Neural cell (in vitro differentiated cells): Measurements from ENCODE around the gene USP12.

Experiments used
- EP300 ChIP-seq: fragments of 450-650 bp; conservative IDR thresholded peaks from 2 replicates; pipeline ENCODE4 v1.6.1; 2014; ENCODE audit warnings: antibody characterized with exemption, mild to moderate bottlenecking, moderate library complexity; ENCODE audit not compliant: poor library complexity, severe bottlenecking
- EZH2 ChIP-seq: fragments of 200-600, 300-800 bp; shearing (Covaris generic), sonication (generic); IDR thresholded peaks from 2 replicates; pipeline ENCODE4 v1.6.1; 2014; ENCODE audit warnings: antibody characterized with exemption, low read length, borderline replicate concordance, mild to moderate bottlenecking; ENCODE audit not compliant: insufficient read depth, poor library complexity, severe bottlenecking
- MXI1 ChIP-seq: fragments of 450-650 bp; conservative IDR thresholded peaks from 2 replicates; pipeline ENCODE4 v1.6.1; 2014; ENCODE audit warnings: antibody characterized with exemption, mild to moderate bottlenecking; ENCODE audit not compliant: poor library complexity, severe bottlenecking
- POLR2AphosphoS5 ChIP-seq: IDR thresholded peaks from 2 replicates; pipeline ENCODE4 v1.6.1; 2012
- RAD21 ChIP-seq: fragments of 450-650 bp; conservative IDR thresholded peaks from 2 replicates; pipeline ENCODE4 v1.6.1; 2014; ENCODE audit warnings: antibody characterized with exemption, mild to moderate bottlenecking, moderate library complexity
- SMC3 ChIP-seq: fragments of 450-650 bp; conservative IDR thresholded peaks from 2 replicates; pipeline ENCODE4 v1.6.1; 2014; ENCODE audit warnings: antibody characterized with exemption, mild to moderate bottlenecking, moderate library complexity; ENCODE audit not compliant: poor library complexity
- TAF1 ChIP-seq: IDR thresholded peaks from 2 replicates; pipeline ENCODE4 v1.6.1; 2012; ENCODE audit warnings: low read depth
- TF ChIP-seq, protein P1 (sequence below): fragments of 450-650 bp; IDR thresholded peaks from 2 replicates; pipeline ENCODE4 v1.5.1; 2014; ENCODE audit warnings: antibody characterized with exemption, mild to moderate bottlenecking, moderate library complexity; ENCODE audit not compliant: poor library complexity, severe bottlenecking
- TF ChIP-seq, protein P2 (sequence below): IDR thresholded peaks from 2 replicates; pipeline ENCODE4 v1.6.1; 2012; ENCODE audit warnings: borderline replicate concordance

DNA sequence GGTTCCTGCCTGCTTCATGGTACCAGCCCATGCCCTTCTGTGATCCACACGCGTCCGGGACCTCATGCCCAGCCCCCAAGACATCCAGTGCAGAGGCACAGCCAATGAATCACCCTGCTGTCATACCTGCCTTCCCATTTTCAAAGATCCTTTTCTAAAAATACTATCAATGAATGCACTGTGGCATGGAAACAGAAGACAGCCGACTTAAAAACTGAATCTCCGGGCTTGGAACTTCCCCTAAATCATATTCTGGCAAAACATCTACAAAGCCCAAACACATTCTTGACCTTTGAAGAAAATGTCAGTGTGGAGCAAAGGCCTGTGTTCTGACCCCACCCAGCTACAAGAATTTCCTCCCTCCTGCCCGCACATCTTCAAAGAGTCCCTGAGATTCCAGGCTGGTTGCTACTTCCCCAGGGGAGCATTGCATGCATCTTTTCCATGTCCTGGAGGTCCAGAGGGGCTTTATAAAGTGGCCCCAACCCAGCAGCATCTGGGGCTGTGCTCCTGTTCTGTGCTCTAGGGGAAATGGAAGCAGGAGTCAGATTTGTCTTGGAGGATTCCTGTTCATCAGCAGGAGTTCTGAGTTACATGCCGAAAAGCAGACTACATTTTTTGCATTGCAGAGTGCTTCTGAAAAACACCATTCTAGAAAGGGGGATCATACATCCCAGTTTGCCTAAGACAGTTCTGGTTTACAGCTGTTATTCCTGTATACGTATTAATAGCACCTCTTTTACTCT lies 135.2 kb downstream of the USP12 start:
- TF ChIP-seq, protein P1, sequence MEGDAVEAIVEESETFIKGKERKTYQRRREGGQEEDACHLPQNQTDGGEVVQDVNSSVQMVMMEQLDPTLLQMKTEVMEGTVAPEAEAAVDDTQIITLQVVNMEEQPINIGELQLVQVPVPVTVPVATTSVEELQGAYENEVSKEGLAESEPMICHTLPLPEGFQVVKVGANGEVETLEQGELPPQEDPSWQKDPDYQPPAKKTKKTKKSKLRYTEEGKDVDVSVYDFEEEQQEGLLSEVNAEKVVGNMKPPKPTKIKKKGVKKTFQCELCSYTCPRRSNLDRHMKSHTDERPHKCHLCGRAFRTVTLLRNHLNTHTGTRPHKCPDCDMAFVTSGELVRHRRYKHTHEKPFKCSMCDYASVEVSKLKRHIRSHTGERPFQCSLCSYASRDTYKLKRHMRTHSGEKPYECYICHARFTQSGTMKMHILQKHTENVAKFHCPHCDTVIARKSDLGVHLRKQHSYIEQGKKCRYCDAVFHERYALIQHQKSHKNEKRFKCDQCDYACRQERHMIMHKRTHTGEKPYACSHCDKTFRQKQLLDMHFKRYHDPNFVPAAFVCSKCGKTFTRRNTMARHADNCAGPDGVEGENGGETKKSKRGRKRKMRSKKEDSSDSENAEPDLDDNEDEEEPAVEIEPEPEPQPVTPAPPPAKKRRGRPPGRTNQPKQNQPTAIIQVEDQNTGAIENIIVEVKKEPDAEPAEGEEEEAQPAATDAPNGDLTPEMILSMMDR = no peak
- no peak for TF ChIP-seq EP300
- TF ChIP-seq TAF1 = no peak
- TF ChIP-seq, protein P2, sequence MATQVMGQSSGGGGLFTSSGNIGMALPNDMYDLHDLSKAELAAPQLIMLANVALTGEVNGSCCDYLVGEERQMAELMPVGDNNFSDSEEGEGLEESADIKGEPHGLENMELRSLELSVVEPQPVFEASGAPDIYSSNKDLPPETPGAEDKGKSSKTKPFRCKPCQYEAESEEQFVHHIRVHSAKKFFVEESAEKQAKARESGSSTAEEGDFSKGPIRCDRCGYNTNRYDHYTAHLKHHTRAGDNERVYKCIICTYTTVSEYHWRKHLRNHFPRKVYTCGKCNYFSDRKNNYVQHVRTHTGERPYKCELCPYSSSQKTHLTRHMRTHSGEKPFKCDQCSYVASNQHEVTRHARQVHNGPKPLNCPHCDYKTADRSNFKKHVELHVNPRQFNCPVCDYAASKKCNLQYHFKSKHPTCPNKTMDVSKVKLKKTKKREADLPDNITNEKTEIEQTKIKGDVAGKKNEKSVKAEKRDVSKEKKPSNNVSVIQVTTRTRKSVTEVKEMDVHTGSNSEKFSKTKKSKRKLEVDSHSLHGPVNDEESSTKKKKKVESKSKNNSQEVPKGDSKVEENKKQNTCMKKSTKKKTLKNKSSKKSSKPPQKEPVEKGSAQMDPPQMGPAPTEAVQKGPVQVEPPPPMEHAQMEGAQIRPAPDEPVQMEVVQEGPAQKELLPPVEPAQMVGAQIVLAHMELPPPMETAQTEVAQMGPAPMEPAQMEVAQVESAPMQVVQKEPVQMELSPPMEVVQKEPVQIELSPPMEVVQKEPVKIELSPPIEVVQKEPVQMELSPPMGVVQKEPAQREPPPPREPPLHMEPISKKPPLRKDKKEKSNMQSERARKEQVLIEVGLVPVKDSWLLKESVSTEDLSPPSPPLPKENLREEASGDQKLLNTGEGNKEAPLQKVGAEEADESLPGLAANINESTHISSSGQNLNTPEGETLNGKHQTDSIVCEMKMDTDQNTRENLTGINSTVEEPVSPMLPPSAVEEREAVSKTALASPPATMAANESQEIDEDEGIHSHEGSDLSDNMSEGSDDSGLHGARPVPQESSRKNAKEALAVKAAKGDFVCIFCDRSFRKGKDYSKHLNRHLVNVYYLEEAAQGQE = no peak
- TF ChIP-seq POLR2AphosphoS5 = no peak
- TF ChIP-seq EZH2 = no peak
- TF ChIP-seq RAD21 = no peak
- TF ChIP-seq SMC3 = no peak
- TF ChIP-seq MXI1 = no peak
